ENCODE data around the gene BRD8. TPM values are rescaled to one million over a fixed set of nuclear protein-coding genes. Genes with fewer than 3 reads are reported as not detected.

Gene BRD8
- total RNA-seq, 1 experiment from 2014 or later: 80.8 TPM

DNA sequence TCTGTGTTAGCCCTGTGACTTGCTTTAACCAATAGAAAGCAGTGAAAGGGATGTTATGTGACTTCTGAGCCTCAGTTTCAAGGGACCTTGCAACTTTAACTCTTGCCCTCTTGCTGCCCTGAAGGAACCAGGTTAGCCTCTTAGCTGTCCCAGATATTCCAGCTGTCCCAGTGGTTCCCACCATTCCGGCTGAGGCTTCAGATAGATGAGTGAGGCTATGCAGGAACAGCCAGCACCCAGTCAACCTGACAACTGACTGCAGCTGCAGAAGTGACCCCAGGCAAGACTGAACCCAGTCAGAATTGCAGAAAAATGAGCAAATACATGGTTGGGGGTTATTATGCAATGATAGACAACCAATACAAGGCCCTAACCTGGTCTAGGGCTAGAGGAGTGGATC lies 45.1 kb upstream of the BRD8 start:
- DNase-seq (ENCODE audit: low read depth, low spot score): no peak
- no peaks in the 10 kb centered on the region for H3K79me2 ChIP-seq (ENCODE audit: insufficient read depth, low read length)
- H3K4me1 ChIP-seq (ENCODE audit: control insufficient read depth in 1 of 2, insufficient read depth in 2 of 2, low read length in 2 of 2): peaks cover 0 to 4% of the 10 kb centered on the region in 2 experiments; a peak in 2 of 4 replicates
- intact Hi-C loops (cut with micrococcal nuclease): loop anchor here (1.0 kb wide), 1 partner anchor 60 kb away; no protein-coding TSS in a partner anchor
- ChIA-PET POLR2A (no interaction called here), RAD21 (ENCODE audit: low non-redundant PET in 1 of 2, low total read pairs in 2 of 2, uncharacterized antibody in 2 of 2, unreplicated experiment in 2 of 2) (no interaction called here), CTCF (interaction anchor here (0.8 to 3.6 kb wide), 6 partner anchors 10 to 280 kb away, joined by 3 to 21 read pairs (median 4); partner anchors contain the start of genes CDC23 and KDM3B)
- no peaks in the 10 kb centered on the region for H3K36me3 ChIP-seq (ENCODE audit: control insufficient read depth in 1 of 2, insufficient read depth in 2 of 2, low read length in 2 of 2)
- no peak overlapping the region for H3K4me2 ChIP-seq (ENCODE audit: low read length)
- no TSS peak for BruUV-seq (replicated peaks)
- H3K27ac ChIP-seq (ENCODE audit: low read depth, low read length): no peak overlapping the region
- no peak overlapping the region for H2AFZ ChIP-seq (ENCODE audit: low read depth, low read length, poor library complexity, severe bottlenecking)
- no peaks in the 10 kb centered on the region for H3K9me2 ChIP-seq (ENCODE audit: insufficient read depth)
- no peak for TF ChIP-seq ZNF274 (IDR thresholded peaks at IDR 0.05; ENCODE audit: low read depth, low read length)
- no peaks in the 10 kb centered on the region for H3K27me3 ChIP-seq (ENCODE audit: insufficient read depth, low read length)
- H4K20me1 ChIP-seq (ENCODE audit: insufficient read depth): no peaks in the 10 kb centered on the region
- H3K9me3 ChIP-seq (ENCODE audit: control insufficient read depth in 1 of 2, insufficient read depth in 1 of 2, low read depth in 1 of 2, low read length in 2 of 2): peaks cover 5 to 8% of the 10 kb centered on the region in 2 experiments; a peak in 3 of 4 replicates
- no peak overlapping the region for H3K4me3 ChIP-seq (replicated peaks in 1 of 2; ENCODE audit: low read depth in 1 of 2, low read length in 2 of 2)
- no peak overlapping the region for H3K9ac ChIP-seq (ENCODE audit: low read length)
- ATAC-seq: no peak

- ChIA-PET POLR2A (no interaction called here), CTCF (no interaction called here)
These were observed 38.4 kb upstream of the BRD8 start for GRCh38 chr5:138216799-138217198.

More at GRCh38 chr5:138216799-138217198, 38.4 kb upstream of the BRD8 start:
- H3K27me3 ChIP-seq (ENCODE audit: insufficient read depth, low read length): no peaks in the 10 kb centered on the region
- H3K79me2 ChIP-seq (ENCODE audit: insufficient read depth, low read length): peaks cover 14% of the 10 kb centered on the region
- no peaks in the 10 kb centered on the region for H4K20me1 ChIP-seq (ENCODE audit: insufficient read depth)
- ATAC-seq (no peak), DNase-seq (ENCODE audit: low read depth, low spot score) (no peak)
- BruUV-seq (replicated peaks): no TSS peak
- intact Hi-C loops (cut with micrococcal nuclease): no loop called here
- no peaks in the 10 kb centered on the region for H3K36me3 ChIP-seq (ENCODE audit: control insufficient read depth in 1 of 2, insufficient read depth in 2 of 2, low read length in 2 of 2)
- RAD21 ChIA-PET (ENCODE audit: low non-redundant PET in 1 of 2, low total read pairs in 2 of 2, uncharacterized antibody in 2 of 2, unreplicated experiment in 2 of 2): no interaction called here
- H3K9me2 ChIP-seq (ENCODE audit: insufficient read depth): no peaks in the 10 kb centered on the region
- peaks cover 0 to 13% of the 10 kb centered on the region in 2 experiments; a peak in 2 of 4 replicates for H3K4me1 ChIP-seq (ENCODE audit: control insufficient read depth in 1 of 2, insufficient read depth in 2 of 2, low read length in 2 of 2)
- TF ChIP-seq RAD21 (IDR thresholded peaks at IDR 0.05; ENCODE audit: low read depth) (no peak), TCF7L2 (IDR thresholded peaks at IDR 0.05; ENCODE audit: borderline replicate concordance, extremely low read depth, insufficient read depth, insufficient read length) (no peak)
- no peaks in the 10 kb centered on the region for H3K9me3 ChIP-seq (ENCODE audit: control insufficient read depth in 1 of 2, insufficient read depth in 1 of 2, low read depth in 1 of 2, low read length in 2 of 2)
- H2AFZ ChIP-seq (ENCODE audit: low read depth, low read length, poor library complexity, severe bottlenecking): no peak overlapping the region
- H3K27ac ChIP-seq (ENCODE audit: low read depth, low read length): no peak overlapping the region
- H3K9ac ChIP-seq (ENCODE audit: low read length): no peak overlapping the region
- H3K4me2 ChIP-seq (ENCODE audit: low read length): no peak overlapping the region
- H3K4me3 ChIP-seq (replicated peaks in 1 of 2; ENCODE audit: low read depth in 1 of 2, low read length in 2 of 2): no peak overlapping the region
